Globus pallidus (tissue), 1 donor: ENCODE results near the gene ELL2.
"Not testable (repeated sequence)": the region's sequence is repeated elsewhere in the genome, so short reads cannot be mapped to it uniquely, and the experiment has no call there.

ENCODE experiments used
- DNase-seq: peaks from one replicate; pipeline ENCODE4 v3.0.0-alpha.2; 2015; ENCODE audit warnings: low spot score

Gene ELL2

DNA sequence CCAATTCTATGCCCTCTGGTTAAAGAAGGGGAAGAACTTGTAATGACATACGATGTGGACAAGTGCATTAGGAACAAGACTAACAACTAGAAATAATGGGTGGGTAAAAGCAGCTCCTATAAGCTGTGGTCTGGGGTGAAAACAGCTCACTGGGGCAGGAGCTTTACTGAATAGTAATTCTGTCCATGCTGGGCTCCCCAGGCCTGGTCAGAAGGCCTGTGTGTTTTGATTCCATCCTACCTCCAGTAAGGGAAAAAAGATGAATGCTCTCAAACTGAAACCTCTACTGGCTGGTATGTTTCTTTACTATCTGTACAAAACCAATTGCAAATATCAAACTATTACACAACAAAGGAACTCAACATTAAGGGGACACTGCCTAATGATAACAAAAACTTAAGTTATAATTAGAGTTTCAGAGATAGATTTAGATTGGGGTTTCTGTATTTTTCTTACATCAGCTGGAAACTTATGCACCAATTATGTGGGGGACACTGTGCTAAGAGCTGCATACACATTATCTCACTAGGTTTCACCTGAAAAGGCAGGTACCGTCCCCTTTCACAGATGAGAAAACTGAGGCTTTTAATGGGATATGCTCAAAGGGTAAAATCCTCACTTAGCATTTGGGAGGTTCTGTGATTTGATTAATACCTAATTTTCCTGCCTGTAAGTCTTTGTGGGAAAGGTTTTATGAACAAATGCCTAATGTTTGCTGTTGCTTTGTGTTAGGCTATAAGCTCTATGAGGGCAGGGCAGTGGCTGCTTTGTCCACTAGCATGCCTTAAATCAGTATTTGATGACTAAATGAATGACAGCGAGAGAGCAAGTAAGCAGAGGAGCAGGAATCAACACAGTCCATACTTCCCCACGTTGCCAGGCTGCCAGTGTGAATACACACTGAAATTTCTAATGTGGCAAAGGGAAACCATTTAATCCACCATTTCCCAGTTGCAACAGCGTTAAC, 53.6 kb downstream of the ELL2 start:
- no peak for DNase-seq

GRCh38 chr5:95907067-95907705, 54.5 kb downstream of the ELL2 start:
- DNase-seq: no peak

DNA sequence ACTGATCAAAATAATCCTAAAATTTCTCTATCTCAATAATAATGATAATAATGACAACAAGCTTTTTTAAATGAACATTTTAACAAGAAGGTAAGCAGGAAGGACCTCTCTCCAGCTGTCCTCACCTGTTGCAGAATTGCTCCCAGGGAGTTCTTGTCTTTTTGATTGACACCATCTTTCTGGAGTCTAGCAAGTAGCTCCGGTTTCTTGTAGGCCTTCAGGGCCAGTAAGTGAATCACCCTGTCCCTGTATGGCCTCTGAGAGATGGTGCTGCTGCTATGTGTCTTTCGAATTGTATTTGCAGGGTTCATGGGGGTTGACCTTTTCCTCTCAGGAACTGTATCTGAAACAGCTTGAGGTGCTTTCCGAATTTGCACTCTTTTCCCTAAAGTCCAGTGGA, 55.3 kb downstream of the ELL2 start:
- not testable (repeated sequence) for DNase-seq

DNA sequence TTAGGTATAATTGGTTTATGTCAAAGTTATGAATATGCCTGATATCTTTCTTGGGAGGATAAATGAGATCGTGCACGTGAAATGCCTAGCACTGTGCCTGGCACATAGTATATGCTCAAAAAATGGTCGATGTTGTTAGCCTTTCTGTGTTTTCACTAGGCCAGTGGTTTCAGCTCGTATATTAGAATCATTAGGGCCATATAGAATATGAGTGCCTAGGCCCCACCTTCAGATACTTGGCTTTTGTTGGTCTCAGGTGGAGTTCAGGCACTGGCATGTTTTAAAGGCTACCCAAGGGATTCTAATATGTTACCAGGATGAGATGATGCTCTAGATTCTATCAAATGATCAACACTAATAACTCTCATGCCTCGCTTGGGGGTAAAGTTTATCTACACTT, 56.8 kb downstream of the ELL2 start:
- DNase-seq: no peak

GRCh38 chr5:95903838-95904237, 57.8 kb downstream of the ELL2 start:
- no peak for DNase-seq

DNA sequence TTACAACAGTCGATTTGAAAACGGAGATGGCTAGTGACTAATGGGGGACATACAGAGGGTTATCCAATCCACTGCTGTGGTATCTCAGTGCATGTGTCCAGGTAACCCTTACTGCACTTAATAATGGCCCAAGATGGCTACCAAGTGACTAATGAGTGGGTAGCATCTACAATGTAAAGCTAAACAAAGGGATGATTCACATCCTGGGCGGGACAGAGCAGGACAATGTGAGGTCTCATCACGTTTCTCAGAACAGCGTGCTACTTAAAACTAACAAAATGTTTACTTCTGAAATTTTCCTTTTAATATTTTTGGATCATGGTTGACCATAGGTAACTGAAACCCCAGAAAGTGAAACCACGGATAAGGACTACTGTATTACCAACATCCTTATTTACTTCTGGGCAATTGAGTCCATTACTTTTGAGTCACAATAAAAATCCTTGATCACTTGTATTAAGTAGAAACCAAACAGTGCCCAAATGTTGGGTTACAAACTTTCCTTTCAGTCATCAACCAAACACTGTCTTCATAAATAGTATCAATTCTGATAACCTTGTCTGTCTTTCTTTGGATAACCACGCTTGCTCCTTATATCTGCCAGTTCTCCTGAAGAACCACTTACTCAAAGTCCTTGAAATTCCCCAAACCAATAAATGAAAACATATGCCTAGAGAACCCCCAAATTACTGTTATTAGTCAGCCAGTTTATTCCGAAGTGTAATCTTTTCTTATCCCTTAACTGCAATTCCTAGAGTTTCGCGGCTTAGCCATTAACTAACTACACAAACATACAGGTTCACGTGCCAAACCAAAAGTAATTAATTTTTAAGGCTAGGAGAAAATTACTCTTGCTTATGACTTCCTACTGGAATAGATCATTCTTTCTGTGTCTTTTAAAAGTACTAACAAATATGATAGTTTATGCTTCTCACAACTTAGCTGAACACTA, 59.7 kb downstream of the ELL2 start:
- no peak for DNase-seq

GRCh38 chr5:95900383-95900958, 61.2 kb downstream of the ELL2 start:
- no peak for DNase-seq

DNA sequence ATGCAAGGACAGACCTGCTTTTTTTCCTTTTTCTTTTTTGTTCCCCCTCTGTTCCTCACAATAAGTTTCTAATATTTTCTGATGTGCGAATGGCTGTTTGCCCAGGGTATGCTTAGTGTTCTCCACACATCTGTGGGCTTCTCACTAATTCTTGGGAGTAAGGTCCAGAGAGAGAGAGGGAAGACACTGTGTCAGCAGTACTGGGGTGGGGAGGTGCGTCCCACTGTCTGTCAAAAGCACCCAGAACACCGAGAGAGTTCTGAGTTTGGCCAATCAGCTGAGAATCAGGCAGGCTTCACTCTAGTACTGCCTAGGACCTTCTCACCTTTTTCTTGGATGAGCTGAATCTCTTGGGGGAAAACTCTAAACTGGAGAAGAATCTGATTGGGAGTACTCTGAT, 61.8 kb downstream of the ELL2 start:
- DNase-seq: no peak

GRCh38 chr5:95899006-95899405, 62.6 kb downstream of the ELL2 start:
- DNase-seq: no peak

GRCh38 chr5:95895771-95896170, 65.9 kb downstream of the ELL2 start:
- DNase-seq: peak; percentile 88

GRCh38 chr5:95895251-95895650, 66.4 kb downstream of the ELL2 start:
- DNase-seq: no peak

- DNase-seq: no peak
Measured at GRCh38 chr5:95892784-95893354, 68.8 kb downstream of the ELL2 start.

DNA sequence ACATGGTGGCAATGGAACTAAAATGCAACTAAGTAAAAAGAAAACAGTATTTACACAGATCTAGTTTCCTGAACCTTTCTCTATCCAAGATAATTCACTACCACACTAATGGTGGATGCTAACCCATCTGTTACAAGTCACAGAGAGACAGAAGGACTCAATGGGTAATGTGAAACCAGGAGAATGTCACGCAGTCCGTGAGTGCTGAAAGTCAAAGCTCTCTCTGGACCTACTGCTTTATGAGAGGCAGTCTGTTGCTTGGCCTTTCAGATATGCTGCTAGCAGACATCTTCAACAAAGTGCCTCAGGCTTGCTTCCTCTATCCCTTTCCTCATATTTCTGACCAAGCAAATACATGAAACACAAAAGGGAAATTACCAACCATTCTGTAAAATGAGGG, 70.2 kb downstream of the ELL2 start:
- DNase-seq: no peak

DNA sequence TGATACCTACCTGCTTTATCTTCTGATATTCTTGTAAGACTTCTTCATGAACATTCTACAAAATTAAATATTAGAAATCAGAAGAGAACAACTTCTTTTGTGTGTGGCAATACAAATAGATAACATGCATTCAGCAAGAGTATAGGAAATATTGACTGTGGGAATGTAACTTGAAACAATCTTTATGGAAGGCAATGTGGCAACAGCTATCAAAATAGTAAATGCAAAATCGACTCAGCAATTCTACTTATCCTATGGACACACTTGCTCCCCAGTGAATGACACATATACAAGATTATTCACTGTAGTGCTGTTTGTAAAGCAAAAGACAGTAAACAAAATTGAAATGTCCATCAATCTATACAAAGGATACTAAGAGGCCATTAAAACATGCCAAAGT, 72.6 kb downstream of the ELL2 start:
- no peak for DNase-seq

DNA sequence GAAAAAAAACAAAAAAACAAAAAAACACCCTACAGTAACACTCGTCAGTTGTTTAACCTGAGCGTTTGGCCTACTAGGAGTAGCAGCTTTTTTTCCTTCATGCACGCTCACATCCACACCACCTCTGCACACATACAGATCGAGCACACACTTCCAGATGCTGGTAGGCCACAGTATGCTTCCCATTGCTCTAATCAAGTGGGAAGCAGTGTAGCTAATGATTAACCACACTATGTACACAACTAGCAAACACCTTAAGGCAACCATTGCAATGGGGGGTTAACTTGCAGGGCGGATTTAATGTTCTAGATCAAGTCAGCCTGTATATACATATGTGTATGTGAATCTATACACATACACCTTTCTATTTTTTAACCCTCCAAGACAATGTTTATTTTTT, 73.7 kb downstream of the ELL2 start:
- no peak for DNase-seq

- no peak for DNase-seq
Measured at GRCh38 chr5:95886340-95887044, 75.2 kb downstream of the ELL2 start.

DNA sequence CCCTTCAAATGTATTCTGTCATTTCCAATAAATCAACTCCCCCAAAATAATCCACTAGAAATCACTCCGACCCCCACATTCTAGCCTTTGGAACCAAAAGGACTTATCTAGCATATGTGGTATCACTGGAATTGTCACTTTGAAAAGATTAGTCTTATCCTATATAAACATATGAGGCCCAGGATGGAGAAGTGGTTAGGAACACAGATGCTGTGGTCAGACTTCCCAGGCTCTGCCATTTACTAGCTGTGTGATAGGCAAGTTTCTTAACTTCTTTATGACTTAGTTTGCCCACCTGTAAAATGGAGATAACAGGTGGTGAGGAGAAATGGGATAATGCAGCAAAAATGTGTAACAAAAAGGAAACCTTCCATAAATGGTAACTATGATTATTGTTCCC, 77.1 kb downstream of the ELL2 start:
- DNase-seq: no peak

- no peak for DNase-seq
Measured at GRCh38 chr5:95884017-95884325, 77.7 kb downstream of the ELL2 start.

DNA sequence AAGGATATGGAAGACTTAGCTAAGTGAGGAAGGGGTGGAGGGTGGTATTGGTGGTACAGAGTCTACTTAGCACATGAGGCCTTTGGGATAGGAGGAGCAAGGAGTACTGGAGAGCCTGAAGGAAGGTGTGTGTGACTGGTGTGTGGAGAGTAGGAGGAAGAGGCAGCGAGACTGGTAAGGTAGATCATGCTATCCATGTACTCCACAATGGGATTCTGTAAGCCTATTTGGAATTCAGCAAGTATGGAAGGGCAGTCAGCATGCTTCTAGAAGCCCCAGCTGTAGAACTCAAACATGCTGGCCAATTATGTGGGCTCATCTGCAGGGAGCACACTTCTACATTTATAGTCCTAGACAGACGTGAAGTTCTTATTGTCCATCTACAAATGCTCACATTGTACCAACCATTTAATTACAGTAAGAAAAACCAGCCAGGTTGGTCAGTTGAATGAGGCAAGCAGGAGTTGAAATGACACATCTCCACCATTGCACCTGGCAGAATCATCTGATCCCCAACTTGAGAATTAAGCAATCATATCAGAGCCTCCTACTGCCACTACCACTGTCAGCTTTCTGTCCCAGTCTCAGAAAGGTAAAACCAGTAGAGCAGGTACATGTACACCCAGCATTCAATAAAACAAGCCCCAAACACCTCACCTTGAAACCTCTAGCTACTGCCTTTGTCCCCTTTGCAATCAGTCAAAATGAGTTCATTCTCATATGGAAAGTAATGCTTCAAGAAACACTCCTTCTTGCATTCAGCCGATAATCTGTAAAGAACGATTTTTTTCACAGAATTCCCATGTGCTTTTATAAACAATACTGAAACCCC, 78.2 kb downstream of the ELL2 start:
- DNase-seq: no peak

DNA sequence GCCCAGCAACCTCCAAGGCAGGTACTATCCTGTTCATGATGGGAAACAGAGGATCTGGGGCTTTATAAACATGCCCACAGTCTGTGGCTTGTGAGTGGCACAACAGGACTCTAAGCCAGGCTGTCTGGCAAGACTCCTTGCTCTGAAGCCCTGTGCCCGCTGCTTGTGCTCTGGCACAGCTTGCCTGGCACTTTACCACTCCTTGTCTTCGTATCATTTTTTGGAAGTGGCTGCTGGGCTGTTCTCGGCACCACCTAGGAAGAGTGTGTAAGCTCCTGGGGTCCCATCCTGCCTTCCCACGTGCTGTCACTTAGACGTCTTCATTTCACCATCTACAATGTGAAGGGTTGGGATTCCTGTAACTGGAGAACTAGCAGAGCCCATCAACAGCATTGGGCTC, 79.8 kb downstream of the ELL2 start:
- DNase-seq: no peak
